SH-SY5Y (cell line): ENCODE data around the gene PHKB.

Experiments
- GATA2 ChIP-seq: IDR thresholded peaks from 2 replicates; pipeline ENCODE4 v1.6.1; 2011; ENCODE audit warnings: mild to moderate bottlenecking, low read depth, low read length
- GATA3 ChIP-seq: IDR thresholded peaks from 2 replicates; pipeline ENCODE4 v1.6.1; 2011; ENCODE audit warnings: low read depth, mild to moderate bottlenecking, low read length, moderate library complexity

The PHKB gene

DNA sequence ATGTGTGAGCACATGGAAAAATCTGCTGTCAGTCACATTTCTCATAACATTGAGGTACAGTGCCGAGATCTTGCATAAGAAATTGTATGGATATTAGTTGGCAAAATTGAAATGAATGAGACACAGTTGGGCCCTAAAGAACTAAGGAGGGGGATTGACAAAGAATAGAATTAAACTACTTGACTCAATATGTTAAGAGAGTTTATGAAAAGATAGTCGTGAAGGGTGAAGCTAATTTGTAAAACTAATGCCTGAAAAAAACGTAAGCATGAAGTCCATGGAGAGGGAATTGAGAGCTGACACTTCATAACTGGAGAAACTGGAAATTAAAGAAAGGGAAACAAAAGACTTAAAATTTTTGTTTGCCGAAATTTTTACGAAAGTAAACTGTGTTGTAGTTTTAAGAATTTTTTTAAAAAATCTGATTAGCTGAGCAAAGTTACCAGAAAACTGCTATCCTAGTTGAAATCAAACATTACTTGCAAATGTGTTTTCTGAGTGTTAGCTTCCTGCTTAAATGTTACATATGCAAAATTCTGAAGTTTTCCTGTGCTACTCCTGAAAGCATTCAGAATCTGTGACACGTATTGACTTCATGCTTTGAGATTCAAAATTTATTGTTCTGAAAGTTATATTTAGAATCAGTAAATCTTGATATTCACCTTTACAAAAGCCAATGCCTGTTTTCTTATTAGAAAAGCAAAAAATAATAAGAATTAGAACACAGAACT is 239.9 kb downstream of the PHKB start:
- TF ChIP-seq GATA3 (no peak), GATA2 (no peak)

DNA sequence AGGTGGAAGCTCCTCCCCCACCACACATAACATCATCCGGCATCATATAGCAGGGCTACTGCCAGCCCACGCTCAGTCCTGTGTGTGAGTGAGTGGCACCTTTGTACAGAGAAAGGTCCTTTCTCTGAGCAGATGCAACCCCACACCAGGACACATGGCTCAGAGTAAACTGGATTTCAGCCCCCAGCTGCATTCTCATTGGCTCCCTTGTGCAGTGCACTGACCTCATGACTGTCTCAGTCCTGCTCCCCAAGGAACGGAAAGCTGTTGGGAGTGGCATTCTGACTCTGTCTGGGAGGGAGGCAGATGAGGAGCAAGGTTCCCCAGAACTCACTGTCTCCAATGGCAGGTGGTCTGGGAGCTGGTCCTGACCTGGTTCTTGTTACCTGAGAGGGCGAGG is 244.1 kb downstream of the PHKB start:
- no peak for TF ChIP-seq GATA2
- TF ChIP-seq GATA3, result no peak

DNA sequence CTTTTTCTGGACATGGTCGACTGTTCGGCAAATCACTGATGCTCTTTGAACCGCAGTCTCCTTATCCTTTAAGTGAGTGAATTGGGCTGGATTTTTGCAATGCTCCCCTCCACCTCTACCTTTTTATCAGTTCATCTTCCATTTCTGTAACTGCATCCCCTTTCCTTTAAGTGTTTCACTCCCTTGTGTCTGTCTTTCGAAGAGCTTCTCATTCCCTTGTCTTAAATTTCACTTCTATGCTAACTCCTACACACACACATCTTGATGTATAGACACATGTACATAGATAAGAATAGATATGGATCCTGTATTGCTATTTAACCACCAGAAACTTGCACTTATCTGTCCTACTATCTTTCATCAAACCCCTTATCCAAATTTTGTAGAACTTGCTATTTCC is 250.7 kb downstream of the PHKB start:
- TF ChIP-seq GATA3 (no peak), GATA2 (no peak)

DNA sequence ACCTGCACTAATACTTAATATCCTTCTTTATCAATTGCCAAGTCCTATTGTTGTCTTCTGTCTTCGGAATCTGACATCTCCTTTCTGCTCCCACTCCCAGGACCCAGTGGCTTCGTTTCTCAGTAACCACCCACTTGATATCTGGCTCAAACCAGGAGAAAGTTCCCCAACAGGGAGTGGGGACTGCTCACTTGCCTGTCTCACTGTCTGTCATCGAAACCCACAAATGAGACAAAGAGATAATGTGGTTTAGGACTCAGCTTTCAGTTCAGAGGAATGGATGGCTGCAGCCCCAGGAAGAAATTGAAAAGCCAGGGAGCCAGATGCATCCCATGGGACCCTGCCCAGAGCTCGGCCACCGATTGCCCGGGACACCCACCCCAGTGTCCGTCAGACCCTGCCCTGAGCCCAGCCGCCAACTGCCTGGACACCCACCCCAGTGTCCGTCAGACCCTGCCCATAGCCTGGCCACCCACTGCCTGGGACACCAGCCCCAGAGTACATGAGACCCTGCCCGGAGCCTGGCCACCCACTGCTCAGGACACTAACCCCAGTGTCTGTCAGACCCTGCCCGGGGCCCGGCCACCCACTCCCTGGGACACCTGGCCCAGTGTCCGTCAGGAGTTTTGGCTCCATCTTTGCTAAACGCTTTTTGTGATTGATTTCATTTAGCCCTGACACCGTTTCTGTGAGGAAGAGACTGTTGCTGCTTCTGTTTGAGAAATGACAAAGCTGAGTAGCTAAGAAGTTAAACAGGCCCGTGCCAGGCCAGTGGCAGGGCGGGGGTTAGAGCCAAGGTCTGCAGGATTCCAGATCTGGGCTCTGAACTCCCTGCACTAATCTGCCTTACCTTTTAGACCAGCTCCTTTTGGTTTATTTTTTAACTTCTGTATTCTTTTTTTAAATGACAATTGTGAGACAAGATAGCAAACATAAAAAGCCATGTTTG is 251.4 kb downstream of the PHKB start:
- TF ChIP-seq GATA2 (no peak), GATA3 (no peak)

DNA sequence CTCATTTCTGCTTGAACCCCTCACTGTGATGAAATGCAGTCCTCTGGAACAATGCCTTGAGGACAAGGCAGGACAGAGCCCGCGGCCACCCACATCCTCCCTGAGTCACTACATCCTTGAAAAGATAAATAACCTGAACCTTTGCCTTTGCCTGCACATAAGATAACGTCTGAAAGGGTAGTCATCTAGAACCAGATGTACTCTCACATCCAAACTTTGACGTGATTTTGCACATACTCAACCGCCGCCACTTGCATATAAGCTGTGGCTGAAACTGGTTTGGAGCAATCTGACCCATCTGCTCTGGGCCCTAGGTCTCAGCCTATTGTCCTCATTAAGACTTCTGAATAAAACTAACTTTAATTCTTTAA is 252.1 kb downstream of the PHKB start:
- TF ChIP-seq GATA2 (peak; percentile 48; the same call in 1 of the 2 replicates), GATA3 (no peak)

DNA sequence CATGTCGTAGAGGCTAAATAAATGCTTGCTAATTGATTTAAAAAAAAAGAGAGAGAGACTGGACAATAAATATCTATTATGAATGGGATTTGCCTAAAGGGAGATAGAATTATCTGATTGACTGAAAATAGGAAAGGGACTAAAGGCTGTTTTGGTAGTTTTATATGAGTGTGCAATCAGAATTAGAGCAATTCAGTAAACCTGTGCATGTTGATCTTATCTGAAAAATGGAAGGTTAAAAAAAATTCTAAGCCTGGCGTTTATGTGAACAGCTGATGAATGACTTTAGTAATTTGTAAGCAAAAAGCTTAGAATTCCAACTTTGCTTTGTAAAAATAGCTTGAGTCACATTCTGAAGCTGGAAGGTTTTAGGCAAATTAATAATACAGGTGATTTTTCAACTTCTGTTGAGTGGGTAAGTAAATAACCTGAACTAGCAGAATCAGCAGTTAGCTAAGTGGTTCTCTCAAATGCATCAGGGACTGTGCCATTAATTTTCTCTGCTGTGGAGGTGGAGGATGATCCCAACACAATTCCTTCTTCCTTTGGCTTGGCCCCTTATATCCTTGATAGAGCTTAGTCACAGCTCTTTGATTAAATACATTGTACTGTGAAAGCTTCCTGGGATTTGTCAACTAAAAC is 254.4 kb downstream of the PHKB start:
- TF ChIP-seq GATA3 (peak; percentile 87), GATA2 (peak; percentile 66; the same call in 1 of the 2 replicates)

DNA sequence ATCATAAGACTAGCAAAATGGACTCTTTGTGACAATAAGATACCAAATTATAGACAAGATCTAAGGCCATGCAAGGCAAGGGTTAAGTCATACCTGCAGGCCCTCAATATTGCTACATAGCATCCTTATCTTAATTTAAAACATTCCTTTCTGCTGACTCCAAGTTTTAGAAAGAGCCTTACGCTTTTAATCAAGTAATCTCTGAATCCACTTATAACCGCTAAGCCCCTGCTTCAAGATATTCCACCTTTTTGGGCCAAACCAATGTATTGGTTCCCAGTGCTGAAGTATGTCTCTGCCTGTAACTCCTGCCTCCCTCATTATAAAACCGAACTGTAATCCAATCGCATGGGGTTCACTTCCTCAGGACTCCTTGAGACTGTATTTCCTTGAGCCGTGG is 255.4 kb downstream of the PHKB start:
- no peak for TF ChIP-seq GATA2
- no peak for TF ChIP-seq GATA3

DNA sequence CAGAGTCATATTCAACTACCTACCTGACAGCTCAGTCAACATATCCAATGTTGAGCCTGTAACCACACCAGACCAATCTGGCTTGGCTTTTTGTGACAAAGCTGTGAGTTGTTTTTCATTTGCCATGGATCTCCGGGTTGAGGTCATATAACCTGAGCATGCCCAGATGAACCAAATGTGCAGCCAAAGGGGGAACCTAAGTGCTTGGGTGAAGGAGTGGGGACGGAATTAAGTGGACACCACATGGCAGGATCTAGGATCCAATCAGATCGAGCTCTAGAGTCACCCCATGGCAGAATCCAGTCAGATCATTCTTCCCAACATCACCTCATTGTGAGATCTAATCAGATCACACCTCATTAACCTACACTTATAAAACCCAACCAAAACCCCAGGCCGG is 258.6 kb downstream of the PHKB start:
- TF ChIP-seq GATA2 (no peak), GATA3 (no peak)

DNA sequence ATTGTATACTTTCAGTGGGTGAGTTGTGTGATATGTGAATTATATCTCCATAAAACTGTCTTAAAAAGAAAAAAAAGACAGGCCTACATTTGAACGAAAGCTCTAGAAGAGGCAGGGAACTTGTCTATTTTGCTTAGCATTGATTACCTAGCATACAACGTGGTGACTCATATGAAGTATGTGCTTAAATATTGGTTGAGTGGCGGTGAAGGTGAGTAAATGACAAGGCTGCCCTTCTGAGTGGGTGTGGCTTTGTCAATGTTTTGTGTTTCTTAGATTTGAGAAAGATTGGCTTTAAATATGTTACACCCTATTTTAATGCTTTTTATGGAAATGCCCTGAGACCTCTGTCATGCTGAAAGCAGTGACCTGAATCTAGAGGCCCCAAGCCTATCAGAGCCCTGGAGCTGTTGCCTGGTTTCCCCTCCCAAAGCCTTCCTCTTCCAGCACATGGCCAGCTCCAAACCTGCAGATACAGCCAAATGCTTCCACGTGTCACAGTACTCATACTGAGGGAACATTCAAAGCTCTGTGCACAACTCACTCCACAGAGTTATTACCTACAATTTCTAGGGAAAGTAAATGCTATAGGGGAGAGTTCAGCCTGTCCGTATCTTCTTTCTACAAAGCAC is 260.0 kb downstream of the PHKB start:
- TF ChIP-seq GATA3 (no peak), GATA2 (no peak)

DNA sequence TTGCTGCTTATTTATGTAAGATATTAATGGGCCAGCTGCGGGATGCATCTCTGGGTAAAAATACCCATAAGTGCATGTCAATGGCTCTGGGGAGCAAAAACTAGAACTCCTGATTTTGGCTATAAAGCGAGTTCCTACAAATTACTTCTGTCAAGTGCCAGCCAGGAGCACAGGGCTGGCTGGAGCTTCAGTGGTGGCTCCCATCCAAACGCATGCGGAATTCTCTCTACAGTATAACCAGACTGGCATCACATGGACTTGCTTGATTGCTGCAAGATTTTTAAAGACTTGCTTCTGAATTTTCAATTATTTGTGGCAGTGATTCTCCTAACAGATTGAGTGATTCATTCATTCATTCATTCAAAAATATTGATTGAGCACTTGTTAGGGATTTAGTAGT is 260.9 kb downstream of the PHKB start:
- TF ChIP-seq GATA3 (no peak), GATA2 (no peak)

DNA sequence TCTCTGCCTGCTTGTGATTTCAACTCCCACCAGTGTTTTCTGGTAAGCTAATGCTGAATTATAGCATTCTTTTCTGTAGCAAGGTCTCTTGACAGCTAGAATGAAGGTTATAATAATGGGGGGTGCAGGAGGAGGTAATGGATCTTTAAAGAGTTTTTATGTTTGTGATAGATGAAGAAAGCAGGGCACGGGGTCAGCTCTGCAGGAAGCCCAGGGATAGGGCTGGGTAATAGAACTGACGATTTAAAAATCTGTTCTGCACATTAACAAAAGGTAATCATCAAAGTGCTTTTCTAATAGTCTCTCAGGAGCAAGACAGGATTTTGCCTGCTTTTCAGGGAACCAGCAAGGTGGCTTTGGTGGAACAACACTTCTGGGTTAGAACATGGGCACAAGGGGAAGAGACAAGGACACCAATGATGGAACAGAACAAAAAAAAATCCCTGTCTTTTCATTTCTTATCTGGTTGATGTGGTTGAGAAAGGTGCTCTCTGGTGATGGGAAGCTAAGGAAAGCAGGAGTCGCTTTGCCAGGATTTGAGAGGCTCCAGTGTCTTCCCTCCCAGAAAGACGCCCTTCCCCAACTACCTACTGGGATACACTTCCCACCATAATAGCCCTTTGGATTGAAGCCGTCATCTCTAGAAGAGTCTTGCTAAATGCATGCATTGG is 263.1 kb downstream of the PHKB start:
- TF ChIP-seq GATA3, result no peak

DNA sequence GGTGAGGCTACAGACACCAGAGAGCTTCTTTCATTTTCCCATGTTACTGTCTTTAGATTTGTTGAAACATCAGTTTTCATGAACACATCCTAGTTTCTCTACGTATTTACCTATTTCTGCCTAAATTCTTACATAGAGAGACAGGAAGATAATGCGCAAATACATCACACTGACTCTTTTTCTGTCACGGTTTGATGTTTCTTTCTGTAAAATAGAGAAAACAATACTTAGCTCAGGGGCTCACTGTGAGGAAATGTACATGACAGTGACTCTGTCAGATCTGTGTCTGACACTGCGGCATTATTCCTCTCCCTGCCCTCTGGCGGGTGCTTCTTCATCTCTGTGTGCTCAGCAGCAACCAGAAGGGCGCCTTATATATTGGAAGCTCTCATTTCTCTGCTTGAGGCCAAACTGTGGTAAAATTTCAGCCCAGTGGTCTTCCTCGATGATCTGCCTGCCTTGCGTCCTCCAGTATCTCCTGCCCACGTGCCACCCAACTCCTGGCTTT is 264.1 kb downstream of the PHKB start:
- no peak for TF ChIP-seq GATA3

DNA sequence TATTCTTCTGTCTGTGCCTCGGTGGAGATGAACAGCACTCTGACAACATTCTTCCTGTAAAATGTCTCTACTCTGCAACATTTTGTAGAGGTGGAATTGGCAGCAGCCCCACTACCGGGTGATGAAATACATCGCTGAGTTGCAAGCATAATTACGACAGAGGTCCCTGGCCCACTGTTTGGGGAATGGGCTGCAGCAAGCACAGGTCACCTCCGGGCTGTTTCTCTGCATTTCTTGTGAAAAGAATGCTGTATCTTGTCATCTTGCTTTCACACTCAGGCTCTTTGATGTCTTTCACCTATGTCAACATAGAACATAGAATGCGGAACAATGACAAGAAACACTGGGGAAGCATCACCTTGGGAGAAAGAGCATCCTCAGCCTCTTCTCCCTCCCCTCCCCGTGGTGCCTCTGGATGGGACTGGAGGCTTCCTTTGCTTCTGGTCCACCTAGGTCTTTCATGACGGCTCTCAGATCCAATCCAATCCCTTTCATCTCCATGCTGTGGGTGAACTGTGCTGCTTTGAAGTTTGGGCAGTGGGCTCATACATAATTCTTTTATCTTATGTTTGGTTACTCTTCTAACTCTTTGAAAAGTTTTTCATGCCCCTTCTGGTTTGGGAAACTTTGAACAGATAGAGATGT is 265.0 kb downstream of the PHKB start:
- no peak for TF ChIP-seq GATA3
- TF ChIP-seq GATA2, result no peak

DNA sequence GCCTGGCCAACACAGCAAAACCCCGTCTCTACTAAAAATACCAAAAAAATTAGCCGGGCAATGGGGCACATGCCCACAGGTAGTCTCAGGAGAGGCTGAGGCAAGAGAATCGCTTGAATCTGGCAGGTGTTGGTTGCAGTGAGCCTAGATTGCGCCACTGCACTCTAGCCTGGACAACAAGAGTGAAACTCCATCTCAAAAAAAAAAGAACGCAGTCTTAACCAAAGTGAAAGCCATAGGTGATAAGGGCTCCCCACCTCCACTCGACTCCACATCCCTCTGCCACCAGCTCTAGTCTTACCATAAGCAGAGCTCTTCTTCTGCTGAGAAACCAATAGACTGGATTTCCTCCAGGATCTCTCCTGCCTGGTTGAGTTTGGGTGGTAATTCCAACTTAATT is 266.0 kb downstream of the PHKB start:
- TF ChIP-seq GATA3, result no peak
- no peak for TF ChIP-seq GATA2
